Fibroblast of skin of right biceps (primary cell): Measurements from ENCODE around the gene PROX2.

Experiments used
- DNase-seq: peaks from one replicate; pipeline ENCODE4 v3.0.0-alpha.2; 2013

The PROX2 gene

GRCh38 chr14:74875941-74876913 lies at the start of gene PROX2:
PROX2 (minus strand) TSS chr14:74876145; CDS start chr14:74863834, 12,311 bp downstream.
- DNase-seq, result peak; percentile 58

GRCh38 chr14:74924061-74924460 lies 48.1 kb upstream of the PROX2 start:
- no peak for DNase-seq

- peak; percentile 69 for DNase-seq
These were observed 46.9 kb upstream of the PROX2 start, which contains the start of gene RPS6KL1 for GRCh38 chr14:74922752-74923401. RPS6KL1 (minus strand) TSS chr14:74923260; CDS start chr14:74921541, 1,719 bp downstream.

GRCh38 chr14:74921987-74922751 lies 46.2 kb upstream of the PROX2 start:
- DNase-seq, result no peak

GRCh38 chr14:74921053-74921620 lies 45.2 kb upstream of the PROX2 start:
- no peak for DNase-seq

GRCh38 chr14:74920281-74920680 lies 44.3 kb upstream of the PROX2 start:
- DNase-seq, result no peak

- DNase-seq, result no peak
These were observed 43.6 kb upstream of the PROX2 start for GRCh38 chr14:74919421-74920165.

- no peak for DNase-seq
These were observed 42.4 kb upstream of the PROX2 start for GRCh38 chr14:74918380-74918779.

GRCh38 chr14:74917646-74918081 lies 41.7 kb upstream of the PROX2 start:
- DNase-seq, result no peak

GRCh38 chr14:74917178-74917543 lies 41.2 kb upstream of the PROX2 start:
- no peak for DNase-seq

- DNase-seq, result no peak
These were observed 39.9 kb upstream of the PROX2 start for GRCh38 chr14:74915826-74916225.

GRCh38 chr14:74915426-74915825 lies 39.5 kb upstream of the PROX2 start:
- DNase-seq, result no peak

- DNase-seq, result peak; percentile 68
These were observed 38.1 kb upstream of the PROX2 start for GRCh38 chr14:74913986-74914573.

GRCh38 chr14:74913393-74913910 lies 37.5 kb upstream of the PROX2 start:
- no peak for DNase-seq

GRCh38 chr14:74912801-74913200 lies 36.9 kb upstream of the PROX2 start:
- no peak for DNase-seq

- no peak for DNase-seq
These were observed 36.2 kb upstream of the PROX2 start for GRCh38 chr14:74912111-74912510.

- DNase-seq, result no peak
These were observed 35.8 kb upstream of the PROX2 start for GRCh38 chr14:74911704-74912103.

- no peak for DNase-seq
These were observed 35.3 kb upstream of the PROX2 start for GRCh38 chr14:74911221-74911620.

GRCh38 chr14:74910556-74910955 lies 34.6 kb upstream of the PROX2 start:
- no peak for DNase-seq

GRCh38 chr14:74909911-74910310 lies 34.0 kb upstream of the PROX2 start:
- no peak for DNase-seq

- no peak for DNase-seq
These were observed 33.6 kb upstream of the PROX2 start for GRCh38 chr14:74909501-74909900.
